ENCODE results near the gene SMIM44.
A peak's percentile ranks its signal among the peaks of the same experiment; 100 is the strongest.

The SMIM44 gene

DNA sequence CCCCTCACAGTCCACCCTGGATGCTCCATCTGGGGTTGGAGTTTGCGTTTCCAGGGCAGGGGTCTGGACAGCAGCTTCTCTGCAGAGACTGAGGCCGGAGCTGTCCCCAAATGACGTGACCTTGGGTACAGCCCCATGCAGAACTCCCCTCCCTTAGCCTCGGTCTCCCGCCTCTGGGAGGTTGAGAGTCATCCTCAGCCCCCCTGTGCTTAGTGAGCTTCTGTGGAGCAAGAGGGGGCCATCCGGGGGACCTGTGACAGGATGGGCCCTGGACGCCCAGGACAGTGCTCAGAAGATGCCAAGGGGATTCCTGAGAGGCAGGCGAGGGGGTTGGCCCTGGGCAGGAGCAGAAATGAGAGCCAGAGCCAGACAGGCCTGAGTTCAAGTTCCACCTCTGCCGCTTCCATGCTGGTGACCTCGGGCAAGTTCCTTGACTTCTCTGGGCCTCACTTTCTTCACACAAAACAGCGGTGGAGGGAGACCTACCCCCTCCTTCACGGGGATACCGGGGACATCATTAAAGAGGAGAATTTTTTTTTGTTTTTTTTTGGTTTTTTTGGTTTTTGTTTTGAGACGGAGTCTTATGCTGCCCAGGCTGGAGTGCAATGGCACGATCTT is 23.2 kb downstream of the SMIM44 start:
- TF ChIP-seq, protein P1, sequence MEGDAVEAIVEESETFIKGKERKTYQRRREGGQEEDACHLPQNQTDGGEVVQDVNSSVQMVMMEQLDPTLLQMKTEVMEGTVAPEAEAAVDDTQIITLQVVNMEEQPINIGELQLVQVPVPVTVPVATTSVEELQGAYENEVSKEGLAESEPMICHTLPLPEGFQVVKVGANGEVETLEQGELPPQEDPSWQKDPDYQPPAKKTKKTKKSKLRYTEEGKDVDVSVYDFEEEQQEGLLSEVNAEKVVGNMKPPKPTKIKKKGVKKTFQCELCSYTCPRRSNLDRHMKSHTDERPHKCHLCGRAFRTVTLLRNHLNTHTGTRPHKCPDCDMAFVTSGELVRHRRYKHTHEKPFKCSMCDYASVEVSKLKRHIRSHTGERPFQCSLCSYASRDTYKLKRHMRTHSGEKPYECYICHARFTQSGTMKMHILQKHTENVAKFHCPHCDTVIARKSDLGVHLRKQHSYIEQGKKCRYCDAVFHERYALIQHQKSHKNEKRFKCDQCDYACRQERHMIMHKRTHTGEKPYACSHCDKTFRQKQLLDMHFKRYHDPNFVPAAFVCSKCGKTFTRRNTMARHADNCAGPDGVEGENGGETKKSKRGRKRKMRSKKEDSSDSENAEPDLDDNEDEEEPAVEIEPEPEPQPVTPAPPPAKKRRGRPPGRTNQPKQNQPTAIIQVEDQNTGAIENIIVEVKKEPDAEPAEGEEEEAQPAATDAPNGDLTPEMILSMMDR (conservative IDR thresholded peaks at IDR 0.05; ENCODE audit: low read length): no peak
- H3K4me3 ChIP-seq (ENCODE audit: low read length): no peak overlapping the region
- DNase-seq (ENCODE audit: low read depth): no peak

DNA sequence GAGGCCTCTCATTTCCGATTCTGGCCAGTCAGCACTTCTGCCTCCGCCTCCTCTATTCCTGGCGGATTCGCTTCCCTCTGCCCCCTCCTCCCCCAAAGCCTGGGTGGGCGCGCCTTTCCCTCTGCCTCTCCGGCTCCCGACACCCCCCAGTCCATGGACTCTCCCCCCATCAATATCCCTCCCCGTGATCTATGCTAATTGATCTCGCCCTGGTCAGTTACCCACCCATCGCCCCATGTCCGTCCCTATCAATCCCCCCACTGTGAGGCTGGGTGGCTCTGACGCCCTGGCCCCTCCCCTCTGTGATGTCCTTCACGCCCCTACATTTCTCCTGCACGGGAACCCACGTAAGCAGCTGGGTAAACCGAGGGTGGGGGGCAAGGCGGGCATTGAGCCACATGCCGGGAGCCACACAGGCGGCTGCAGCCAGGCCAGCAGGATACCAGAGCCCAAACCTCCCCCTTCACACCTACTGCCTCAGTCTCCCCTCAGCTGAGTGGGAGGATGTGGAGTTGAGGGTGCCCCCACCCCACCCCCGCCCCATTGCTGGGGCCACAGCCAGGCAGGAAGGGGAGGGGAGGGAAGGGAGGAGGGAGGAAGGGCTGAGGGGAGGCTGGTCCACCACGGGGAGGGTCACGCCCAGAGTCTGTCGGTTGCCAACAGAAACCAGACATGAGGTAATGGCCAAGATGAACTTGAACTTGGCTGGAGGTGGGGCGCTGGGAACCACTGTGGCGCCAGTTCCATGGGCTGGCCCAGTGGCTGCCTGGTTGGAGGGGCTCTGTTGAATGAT is 24.0 kb downstream of the SMIM44 start:
- H3K4me3 ChIP-seq (ENCODE audit: low read length): no peak overlapping the region
- TF ChIP-seq, protein P1 (conservative IDR thresholded peaks at IDR 0.05; ENCODE audit: low read length): no peak
- DNase-seq (ENCODE audit: low read depth): peak; percentile 88

DNA sequence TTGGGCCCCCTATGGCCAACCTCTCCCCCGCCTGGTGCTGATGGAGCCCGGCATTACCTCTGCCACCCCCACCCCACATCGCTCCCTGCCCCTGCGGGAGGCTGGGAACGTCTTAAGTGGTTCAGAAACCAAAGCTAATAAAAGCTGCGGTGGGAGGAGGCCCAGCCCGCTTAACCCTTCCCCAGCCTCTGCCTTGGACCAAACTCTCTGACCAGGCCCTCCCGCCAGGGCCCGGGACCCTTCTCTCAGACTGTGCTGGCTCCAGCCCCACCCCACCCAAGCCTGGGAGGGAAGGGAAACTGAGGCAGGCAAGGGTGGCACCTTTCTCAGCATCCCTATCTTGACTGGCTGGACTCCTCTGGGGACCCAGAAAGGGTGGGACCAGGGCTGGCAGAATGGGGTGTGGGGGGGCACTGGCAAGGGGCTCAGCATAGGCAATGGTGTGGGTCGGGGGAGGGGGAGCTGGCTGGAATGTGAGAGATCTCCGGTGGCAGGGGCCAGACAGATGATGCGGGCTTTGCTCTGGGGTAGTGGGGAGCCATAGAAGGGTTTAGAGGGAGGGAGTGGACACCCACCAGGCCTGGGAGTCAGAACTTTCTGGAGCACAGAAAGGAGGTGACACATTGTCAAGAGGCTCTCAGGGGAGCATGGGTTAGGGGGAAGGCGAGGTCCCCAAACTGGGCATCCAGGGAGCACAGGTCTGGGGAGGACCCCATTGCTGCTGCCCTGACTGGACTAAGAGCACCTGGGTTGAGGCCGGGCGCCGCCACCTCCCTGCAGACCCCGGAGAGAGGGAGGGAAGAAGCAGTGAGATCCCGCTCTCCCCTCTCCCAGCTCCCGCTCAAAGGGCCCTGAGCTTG is 24.8 kb downstream of the SMIM44 start:
- DNase-seq (ENCODE audit: low read depth): no peak

DNA sequence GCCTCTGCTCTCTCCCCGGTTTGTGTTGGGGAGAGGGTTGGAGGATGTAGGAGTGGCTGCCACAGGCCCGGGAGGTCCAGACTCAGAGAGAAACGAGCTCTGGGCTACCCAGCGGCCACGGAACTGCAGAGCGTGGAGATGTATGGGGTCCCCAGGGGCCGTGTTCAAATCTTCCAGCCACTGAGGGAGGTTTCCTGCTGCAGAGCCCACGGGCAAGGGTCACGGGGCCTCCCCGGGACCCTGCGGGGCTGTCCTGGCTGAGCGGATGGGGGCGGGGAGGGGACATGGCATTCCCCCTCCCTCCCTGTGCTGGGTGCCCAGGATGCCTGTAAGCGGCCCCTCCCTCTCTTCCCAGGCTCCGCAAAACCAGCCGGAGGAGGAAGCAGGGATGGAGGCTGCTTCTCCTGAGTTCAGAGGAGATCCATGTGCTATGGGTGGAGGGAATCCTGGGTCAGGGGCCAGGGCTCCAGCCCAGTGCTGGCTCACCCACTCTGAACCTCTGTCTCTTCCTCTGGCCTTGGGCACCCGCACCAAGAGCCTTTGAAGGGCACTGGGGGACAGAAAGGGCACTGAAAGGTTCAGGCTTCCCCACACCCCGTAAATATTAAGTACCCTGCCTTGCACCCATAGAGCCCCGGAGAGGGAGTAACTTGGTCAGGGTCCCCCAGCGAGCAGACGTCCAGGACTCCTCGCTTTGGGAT is 25.6 kb downstream of the SMIM44 start:
- H3K4me3 ChIP-seq (ENCODE audit: low read length): no peak overlapping the region

More for the DNA sequence above, 24.8 kb downstream of the SMIM44 start:
- TF ChIP-seq, protein P1 (conservative IDR thresholded peaks at IDR 0.05; ENCODE audit: low read length): no peak
- H3K4me3 ChIP-seq (ENCODE audit: low read length): no peak overlapping the region

DNA sequence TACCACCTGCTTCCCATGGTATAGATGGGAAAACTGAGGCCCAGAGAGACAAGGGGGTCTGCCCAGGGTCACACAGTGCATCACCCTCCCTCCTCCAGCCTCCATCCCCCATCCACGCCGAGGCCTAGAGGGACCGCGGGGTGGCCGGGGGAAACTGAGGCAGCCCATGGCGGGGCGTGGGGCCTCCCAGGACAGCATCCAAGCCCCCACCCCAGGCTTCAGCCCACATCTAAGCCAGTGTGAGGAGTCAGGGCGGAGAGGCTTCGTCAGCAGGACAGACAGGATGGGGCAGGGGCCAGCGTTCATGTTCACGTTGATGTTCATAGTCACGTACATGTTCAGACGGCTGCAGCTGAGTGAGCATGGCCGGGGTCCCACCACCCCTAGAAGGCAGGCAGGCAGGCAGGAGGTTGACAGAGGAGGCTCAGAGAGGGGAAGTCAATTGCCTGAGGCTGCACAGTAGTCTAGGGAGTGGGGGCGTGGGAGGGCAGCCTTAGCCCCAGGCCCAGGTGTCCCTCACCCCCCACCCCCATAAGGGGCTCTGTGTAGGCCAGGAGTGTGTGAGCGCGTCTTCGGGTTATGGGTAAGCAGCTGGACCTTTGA is 26.2 kb downstream of the SMIM44 start:
- no peak for DNase-seq (ENCODE audit: low read depth)
- TF ChIP-seq, protein P1 (conservative IDR thresholded peaks at IDR 0.05; ENCODE audit: low read length): no peak
- no peak overlapping the region for H3K4me3 ChIP-seq (ENCODE audit: low read length)

More for the DNA sequence above, 25.6 kb downstream of the SMIM44 start:
- no peak for DNase-seq (ENCODE audit: low read depth)
- TF ChIP-seq, protein P1 (conservative IDR thresholded peaks at IDR 0.05; ENCODE audit: low read length): no peak

DNA sequence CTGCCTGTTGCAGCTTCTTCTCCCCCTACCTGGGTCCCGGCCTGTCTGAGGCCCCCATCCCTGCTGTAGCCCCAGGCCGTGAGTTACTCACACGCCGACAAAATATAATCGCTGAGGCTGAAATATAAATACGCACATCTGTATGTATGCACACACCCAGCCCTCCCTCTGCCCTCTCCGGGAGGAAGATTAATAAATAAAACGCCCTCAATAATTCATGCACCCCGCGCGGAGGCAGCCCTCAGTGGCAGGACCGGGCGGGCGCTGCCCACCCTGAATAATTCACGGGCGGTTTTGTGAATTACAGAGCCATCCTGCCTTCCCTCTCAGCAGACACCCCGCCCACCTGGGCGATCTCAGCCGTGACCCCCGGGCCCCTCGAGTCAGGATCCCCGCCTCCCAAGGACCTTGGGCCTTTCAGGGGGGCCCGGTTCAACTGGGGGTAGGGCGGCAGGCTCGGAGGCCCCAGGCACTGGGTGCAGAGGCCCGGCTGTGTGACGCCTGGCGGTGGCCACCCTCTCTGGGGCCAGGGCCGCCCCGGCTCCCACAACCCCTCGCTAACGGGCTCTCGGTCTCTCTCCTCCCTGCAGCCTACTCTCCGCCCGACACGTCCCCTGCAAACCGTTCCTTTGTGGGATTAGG is 27.2 kb downstream of the SMIM44 start:
- TF ChIP-seq, protein P1 (conservative IDR thresholded peaks at IDR 0.05; ENCODE audit: low read length): no peak
- no peak overlapping the region for H3K4me3 ChIP-seq (ENCODE audit: low read length)
- DNase-seq (ENCODE audit: low read depth): no peak
